Activated CD8-positive, alpha-beta T cell treated with anti-CD3 and anti-CD28 coated beads for 36 hours (primary cell): ENCODE data around the gene CAPN12. TPM values are rescaled to one million over a fixed set of nuclear protein-coding genes. Genes with fewer than 3 reads are reported as not detected.

ENCODE experiments used
- ATAC-seq: fragments of 200-7000 bp; cut with Tn5 transposase; one replicate; pipeline ENCODE4 v1.10.0; 2021; ENCODE audit warnings: mild to moderate bottlenecking, moderate library complexity
- CTCF ChIA-PET: fragments of 350-600 bp; sonication (Branson Sonifier 250); formaldehyde crosslinking; loops from one replicate; lab custom pipeline; 2021; ENCODE audit warnings: antibody characterized with exemption; lab: Charles Lee
- POLR2A ChIA-PET: fragments of 350-600 bp; sonication (Branson Sonifier 250); formaldehyde crosslinking; loops from one replicate; lab custom pipeline; 2021; ENCODE audit warnings: antibody characterized with exemption; lab: Charles Lee
- DNase-seq: peaks from one replicate; pipeline ENCODE4 v3.0.0-alpha.2; 2020
- H3K27ac Mint-ChIP-seq: one replicate; pipeline ENCODE4 v1.8.0; 2021; ENCODE audit warnings: mild to moderate bottlenecking, mixed read lengths
- H3K27me3 Mint-ChIP-seq: one replicate; pipeline ENCODE4 v1.8.0; 2021; ENCODE audit warnings: mixed read lengths
- H3K36me3 Mint-ChIP-seq: one replicate; pipeline ENCODE4 v1.8.0; 2021; ENCODE audit warnings: low read depth, mixed read lengths
- H3K4me1 Mint-ChIP-seq: one replicate; pipeline ENCODE4 v1.8.0; 2021; ENCODE audit warnings: low read depth, mixed read lengths
- H3K4me3 Mint-ChIP-seq: one replicate; pipeline ENCODE4 v1.8.0; 2021; ENCODE audit warnings: mild to moderate bottlenecking, moderate library complexity, mixed read lengths
- H3K9me3 Mint-ChIP-seq: one replicate; pipeline ENCODE4 v1.8.0; 2021; ENCODE audit warnings: mixed read lengths
- CTCF ChIP-seq: fragments of 200-600 bp; IDR thresholded peaks from one replicate; pipeline ENCODE4 v1.8.0; 2022; ENCODE audit warnings: antibody characterized with exemption, mild to moderate bottlenecking
- intact Hi-C: fragments of 100-400 bp; cut with micrococcal nuclease; formaldehyde crosslinking; loops from one replicate; pipeline ENCODE4 v1.10.0; 2022
- total RNA-seq, 2 experiments: library from RNA; stranded (reverse); gene quantifications; one replicate each; pipeline ENCODE4 v1.2.3, GENCODE V29; 2021

The CAPN12 gene
- total RNA-seq, 2 experiments from 2014 or later = 19.6 to 22.7 TPM

- H3K36me3 Mint-ChIP-seq = peaks cover 18% of the 10 kb centered on the region
- intact Hi-C loops = loop anchor here (10.0 kb wide), 2 partner anchors 114 to 204 kb away; partner anchors contain the start of genes HNRNPL, MRPS12 and SARS2
- TF ChIP-seq CTCF = no peak
- no peaks in the 10 kb centered on the region for H3K27me3 Mint-ChIP-seq
- H3K4me1 Mint-ChIP-seq = peaks cover 36% of the 10 kb centered on the region
- POLR2A ChIA-PET = no interaction called here
- no peak for ATAC-seq
- H3K4me3 Mint-ChIP-seq = no peak overlapping the region
- CTCF ChIA-PET = interaction anchor here (1.1 to 1.5 kb wide), 3 partner anchors 14 to 75 kb away, joined by 3 to 4 read pairs (median 3); partner anchors contain the start of gene CAPN12
- H3K9me3 Mint-ChIP-seq = no peaks in the 10 kb centered on the region
- no peak for DNase-seq
- no peak overlapping the region for H3K27ac Mint-ChIP-seq
These were observed 13.3 kb downstream of the CAPN12 start for GRCh38 chr19:38730731-38731589.

- ATAC-seq (no peak), DNase-seq (no peak)
- Mint-ChIP-seq H3K27me3 (no peaks in the 10 kb centered on the region), H3K4me3 (no peak overlapping the region), H3K4me1 (peaks cover 35% of the 10 kb centered on the region), H3K36me3 (peaks cover 18% of the 10 kb centered on the region), H3K9me3 (no peaks in the 10 kb centered on the region), H3K27ac (no peak overlapping the region)
- POLR2A ChIA-PET = no interaction called here
- intact Hi-C loops = loop anchor here (10.0 kb wide), 2 partner anchors 114 to 204 kb away; partner anchors contain the start of genes HNRNPL, MRPS12 and SARS2
- CTCF ChIA-PET = interaction anchor here (0.6 to 1.5 kb wide), 5 partner anchors 9 to 119 kb away, joined by 3 to 4 read pairs (median 3); partner anchors contain the start of gene CAPN12
- no peak for TF ChIP-seq CTCF
These were observed 13.9 kb downstream of the CAPN12 start for GRCh38 chr19:38730470-38730730.

GRCh38 chr19:38729653-38730469, 14.4 kb downstream of the CAPN12 start:
- TF ChIP-seq CTCF = peak; percentile 85
- intact Hi-C loops = loop anchor here (10.0 kb wide), 2 partner anchors 115 to 205 kb away; partner anchors contain the start of genes HNRNPL, MRPS12 and SARS2
- Mint-ChIP-seq H3K27me3 (no peaks in the 10 kb centered on the region), H3K9me3 (no peaks in the 10 kb centered on the region), H3K36me3 (peaks cover 20% of the 10 kb centered on the region), H3K4me1 (peaks cover 30% of the 10 kb centered on the region), H3K27ac (no peak overlapping the region), H3K4me3 (no peak overlapping the region)
- ChIA-PET POLR2A (no interaction called here), CTCF (interaction anchor here (0.6 to 1.5 kb wide), 5 partner anchors 10 to 120 kb away, joined by 3 to 4 read pairs (median 3); partner anchors contain the start of gene CAPN12)
- DNase-seq = peak; percentile 90
- ATAC-seq = peak; percentile 66

GRCh38 chr19:38728752-38729541, 15.3 kb downstream of the CAPN12 start:
- Mint-ChIP-seq H3K4me1 (peaks cover 22% of the 10 kb centered on the region), H3K4me3 (no peak overlapping the region), H3K27me3 (no peaks in the 10 kb centered on the region), H3K9me3 (no peaks in the 10 kb centered on the region), H3K36me3 (peaks cover 23% of the 10 kb centered on the region), H3K27ac (no peak overlapping the region)
- no peak for ATAC-seq
- ChIA-PET POLR2A (no interaction called here), CTCF (interaction anchor here (1.5 kb wide), 1 partner anchor 73 kb away, joined by 3 read pairs; no protein-coding TSS in a partner anchor)
- intact Hi-C loops = no loop called here
- no peak for DNase-seq
- TF ChIP-seq CTCF = no peak
